Activated CD4-positive, CD25-positive, alpha-beta regulatory T cell (primary cell): ENCODE results near the gene MED22.
"Not testable (repeated sequence)": the region's sequence is repeated elsewhere in the genome, so short reads cannot be mapped to it uniquely, and the experiment has no call there.

Source experiments
- DNase-seq, 4 experiments: peaks; one replicate each; lab custom pipeline; 2025; lab: John Stamatoyannopoulos, UW

MED22 gene

DNA sequence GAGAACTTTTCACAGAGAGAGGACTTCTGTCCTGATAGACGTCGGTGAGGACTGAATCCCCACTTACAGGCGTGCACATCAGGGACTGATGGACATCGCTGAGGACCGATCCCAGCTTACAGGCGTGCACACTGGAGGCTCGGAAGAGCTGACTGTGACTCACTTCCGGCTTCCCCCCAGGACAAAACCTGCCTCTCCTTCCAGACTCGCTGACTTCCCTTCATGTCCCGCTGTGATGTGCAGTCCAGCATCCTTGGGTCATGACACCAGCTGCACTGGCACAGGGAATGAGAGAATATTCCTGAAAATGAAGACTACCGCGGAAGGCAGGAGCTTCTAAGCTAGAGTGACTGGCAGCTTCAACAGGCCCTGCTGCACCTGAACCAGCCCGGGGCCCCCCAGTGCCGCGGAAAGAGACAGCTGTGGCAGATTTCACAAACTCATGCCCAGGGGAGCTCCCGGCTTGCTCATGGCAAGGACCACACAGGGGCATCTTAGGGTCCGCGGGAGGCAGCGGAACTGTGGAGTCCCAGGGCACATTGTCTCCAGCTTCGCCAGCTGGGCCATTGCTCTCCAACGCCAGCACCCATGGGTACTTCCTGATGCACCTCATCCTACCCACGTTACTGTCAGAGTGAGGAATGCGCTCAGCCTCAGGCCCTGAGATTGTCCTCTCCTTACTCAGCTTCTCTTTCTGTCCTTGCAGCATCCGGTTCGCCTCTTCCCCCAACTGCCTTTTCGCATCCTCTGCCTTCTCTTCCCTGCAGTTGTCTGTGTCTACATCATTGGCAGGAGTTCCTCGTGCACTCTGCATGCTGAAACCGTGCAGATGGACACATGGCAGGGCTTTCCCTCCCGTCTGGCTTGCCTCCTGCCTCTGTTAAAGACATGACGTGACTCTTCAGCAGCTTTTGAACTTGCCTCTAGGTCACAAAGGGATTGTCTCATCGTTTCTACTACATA lies 41.4 kb downstream of the MED22 start:
- no peak for DNase-seq

DNA sequence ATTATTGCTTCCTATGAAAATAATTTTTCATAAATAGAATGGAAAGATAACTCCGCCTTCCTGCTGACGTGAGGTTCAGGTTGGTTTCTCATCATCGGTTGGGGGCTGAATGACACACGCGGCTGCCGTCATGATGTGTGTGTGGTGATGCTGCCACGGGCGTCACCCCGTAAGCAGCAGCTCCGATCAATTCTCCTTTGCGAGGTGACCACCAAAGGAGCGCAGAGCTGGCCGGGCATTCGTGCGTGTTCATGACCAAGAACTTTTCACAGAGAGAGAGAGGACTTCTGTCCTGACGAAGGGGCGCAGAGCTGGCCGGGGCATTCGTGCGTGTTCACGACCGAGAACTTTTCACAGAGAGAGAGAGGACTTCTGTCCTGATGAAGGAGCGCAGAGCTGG lies 42.2 kb downstream of the MED22 start:
- no peak for DNase-seq

DNA sequence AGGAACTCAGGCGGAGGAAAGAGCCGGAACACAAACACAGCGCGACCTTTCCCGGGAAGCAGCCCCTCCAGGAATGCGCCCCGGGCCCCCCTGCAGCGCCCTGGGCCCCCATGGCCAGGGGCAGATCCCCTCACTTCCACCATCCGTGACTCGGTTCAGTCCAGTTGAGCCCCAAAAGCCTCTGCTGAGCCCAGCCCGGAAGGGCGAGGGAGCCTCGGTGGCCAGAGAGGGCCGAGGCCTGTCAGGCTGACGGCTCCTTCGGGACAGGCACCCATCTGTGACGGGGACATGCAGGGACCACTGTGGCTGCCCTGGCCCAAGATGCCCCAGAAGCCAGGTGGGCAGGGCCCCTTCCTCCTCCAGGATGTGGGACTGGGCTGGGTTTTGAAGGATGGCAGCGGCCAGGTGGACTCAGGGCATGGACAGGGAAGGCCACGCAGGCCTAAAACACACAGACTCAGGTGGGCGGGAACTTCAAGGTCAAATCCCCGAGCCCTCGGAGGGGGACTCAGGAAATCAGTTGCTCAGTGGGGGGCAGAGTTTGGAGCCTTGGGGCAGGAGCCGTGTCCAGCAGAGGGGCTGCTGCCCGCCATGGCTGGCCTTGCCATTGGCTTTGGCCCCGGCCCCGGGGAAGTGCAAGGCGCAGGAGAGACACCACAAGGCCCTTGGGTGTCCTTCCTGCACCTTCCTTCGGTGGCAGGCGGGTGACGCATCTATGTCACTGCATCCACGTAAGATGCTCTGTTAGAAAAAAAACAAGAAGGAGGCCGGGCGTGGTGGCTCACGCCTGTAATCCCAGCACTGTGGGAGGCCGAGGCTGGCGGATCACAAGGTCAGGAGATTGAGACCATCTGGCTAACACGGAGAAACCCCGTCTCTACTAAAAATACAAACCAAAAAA lies 43.2 kb downstream of the MED22 start:
- no peak for DNase-seq

DNA sequence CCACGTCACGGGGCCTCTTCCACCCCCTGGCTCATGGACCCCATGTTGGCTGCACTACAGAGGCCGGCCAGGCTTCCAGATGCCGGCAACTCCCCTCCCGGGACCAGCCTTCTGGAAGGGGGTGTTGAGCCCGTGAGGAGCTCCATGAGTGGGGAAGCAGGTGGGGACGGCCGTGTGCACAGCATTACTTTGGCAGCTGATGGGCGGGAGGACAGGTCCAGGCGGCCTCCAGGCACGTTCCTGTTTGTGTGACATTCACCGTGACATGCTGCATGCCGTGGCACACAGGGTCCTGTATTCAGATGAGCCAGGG lies 43.8 kb downstream of the MED22 start:
- no peak for DNase-seq

DNA sequence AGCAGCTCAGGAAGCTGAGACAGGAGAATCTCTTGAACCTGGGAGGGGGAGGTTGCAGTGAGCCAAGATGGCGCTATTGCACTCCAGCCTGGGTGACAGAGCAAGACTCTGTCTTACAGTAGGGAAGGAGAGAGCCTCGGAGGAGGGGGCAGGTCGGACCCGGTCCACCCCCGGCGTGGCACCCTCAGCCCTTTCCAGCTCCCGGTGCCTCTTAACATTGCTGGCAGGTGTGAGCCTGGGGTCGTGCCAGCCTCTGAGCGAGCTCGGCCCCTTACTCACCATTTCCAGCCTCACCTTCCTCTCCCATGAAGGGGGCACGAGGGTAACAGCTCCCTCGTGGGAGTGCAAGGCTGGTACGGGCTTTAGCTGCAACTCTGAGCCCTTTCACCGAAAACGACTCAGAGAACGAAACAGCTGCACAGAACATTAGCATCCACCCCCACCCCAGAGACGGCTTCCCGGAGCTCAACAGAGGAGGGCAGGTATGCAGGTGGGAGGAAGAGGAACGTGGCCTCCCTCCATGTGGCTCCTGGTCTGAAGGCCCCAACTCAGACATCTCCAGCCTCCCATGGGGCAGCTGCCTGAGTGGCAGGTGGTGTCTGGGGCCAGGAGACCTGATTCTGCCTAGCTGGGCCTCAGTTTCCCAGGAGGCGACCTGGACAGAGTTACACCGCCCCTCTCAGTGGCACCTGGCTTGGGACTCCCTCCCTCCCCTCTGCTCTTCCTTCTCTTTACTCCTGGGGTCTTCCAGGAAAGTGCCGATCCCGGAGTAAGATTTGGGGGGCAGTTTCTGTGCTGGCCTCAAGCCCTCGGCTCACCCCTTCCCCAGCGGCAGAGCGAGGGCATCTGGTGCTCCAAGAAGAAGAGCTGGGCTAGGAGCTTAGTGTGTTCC lies 44.4 kb downstream of the MED22 start:
- no peak for DNase-seq

DNA sequence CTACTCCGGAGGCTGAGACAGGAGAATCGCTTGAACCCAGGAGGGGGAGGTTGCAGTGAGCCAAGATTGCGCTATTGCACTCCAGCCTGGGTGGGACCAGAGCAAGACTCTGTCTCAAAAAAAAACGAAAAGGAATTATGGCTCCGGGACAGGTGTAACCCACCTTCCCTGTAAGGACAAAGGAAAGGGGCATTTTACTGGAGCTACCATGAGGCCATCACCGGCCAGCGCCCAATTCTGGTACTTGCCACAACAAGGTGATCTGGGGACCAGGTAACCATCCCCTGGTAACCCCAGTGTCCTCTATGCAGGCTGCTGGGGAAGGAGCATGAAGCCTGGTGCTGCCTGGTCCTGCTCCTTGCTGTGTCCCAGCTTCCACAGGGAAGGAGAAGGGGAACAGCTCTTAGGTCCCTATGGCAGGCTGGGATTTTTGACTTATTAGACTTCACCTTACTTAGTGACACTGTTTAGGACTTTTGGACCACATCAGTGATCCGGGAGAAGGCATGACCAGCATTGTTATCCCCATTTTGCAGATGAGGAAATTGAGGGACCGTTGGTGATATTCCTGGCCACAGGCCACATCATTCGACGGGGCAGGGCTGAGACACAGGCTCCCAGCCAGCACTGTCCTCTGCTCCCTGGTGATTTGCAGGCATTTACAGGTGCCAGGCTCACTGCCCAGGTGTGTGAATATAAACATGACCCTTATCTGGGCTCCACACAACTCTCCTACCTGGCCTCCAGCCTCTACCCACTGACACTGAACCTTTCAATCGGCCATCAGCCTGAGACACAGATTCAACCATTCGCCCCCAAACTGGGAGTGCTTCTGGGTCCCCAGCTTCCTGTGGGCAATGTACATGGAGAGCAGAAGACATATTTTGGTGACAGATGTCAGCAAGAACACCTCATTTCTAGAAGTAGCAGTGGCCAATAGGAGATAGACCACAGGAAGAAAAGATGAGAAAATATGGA lies 46.4 kb downstream of the MED22 start:
- DNase-seq, result no peak

DNA sequence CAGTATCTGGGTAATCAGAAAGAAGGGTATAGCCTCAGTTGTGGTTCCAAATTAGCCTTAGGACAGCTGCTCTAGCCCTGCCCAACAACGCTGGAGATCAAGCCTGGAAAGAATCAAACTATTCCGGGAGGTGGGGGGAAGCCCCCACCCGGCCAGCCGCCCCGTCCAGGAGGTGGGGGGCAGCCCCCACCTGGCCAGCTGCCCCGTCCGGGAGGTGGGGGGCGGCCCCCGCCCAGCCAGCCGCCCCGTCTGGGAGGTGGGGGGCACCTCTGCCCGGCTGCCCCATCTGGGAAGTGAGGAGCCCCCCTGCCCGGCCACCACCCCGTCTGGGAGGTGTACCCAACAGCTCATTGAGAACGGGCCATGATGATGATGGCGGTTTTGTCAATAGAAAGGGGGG lies 47.9 kb downstream of the MED22 start:
- DNase-seq, result not testable (repeated sequence)

DNA sequence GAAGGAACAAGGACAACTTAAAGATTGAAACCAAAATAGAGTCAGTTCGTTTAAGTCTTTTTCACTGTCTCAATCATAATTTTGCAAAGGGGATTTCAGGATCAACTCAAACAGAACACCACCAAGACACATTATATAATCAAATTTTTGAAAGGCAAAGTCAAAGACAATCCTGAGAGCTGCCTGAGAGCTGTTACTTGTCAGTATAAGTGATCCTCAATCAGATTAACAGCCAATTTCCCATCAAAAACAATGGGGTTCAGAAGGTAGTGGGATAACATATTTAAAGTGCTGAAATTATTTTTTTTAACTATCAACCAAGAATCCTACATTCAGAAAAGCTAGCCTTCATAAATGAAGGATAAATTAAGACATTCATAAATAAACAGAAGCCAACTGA lies 53.7 kb downstream of the MED22 start:
- DNase-seq, result no peak

DNA sequence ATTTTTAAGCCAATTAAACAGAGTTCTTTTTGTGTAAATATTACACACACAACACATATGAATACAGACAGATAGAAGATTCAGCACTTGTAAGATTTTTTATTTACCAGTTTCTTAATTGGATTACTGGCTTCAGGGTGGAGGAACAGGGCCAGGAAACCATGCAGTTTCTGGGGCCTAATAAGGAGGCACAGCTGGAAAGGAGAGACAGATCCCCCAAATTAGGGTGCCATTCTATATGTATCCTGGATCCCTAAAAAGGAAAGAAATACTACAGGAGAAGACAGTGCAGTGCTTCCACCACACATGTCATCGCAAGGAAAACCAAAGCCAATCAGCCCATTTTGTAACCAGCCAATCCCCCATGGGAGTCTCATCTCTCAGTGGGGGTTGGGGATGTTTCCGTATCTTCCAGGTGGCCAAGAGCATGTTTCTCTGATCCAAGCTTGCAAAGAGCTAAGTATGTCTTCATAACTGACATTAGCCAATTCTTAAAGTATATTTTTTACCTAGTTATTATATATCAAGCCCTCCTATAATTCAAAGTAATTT lies 57.1 kb downstream of the MED22 start:
- DNase-seq, result no peak
